ENCODE data around the gene DSE.

- TF ChIP-seq HMGXB4 (CRISPR knock-in tag; IDR thresholded peaks at IDR 0.05; ENCODE audit: borderline replicate concordance) (no peak), CTCF (IDR thresholded peaks at IDR 0.05) (no peak), POLR2A (IDR thresholded peaks at IDR 0.05; ENCODE audit: low read length) (no peak), HDAC2 (IDR thresholded peaks at IDR 0.05) (no peak), USF2 (IDR thresholded peaks at IDR 0.05) (no peak), RNF2 (IDR thresholded peaks at IDR 0.05; ENCODE audit: borderline replicate concordance, low read depth) (no peak), CEBPB (IDR thresholded peaks at IDR 0.05) (no peak)
These were observed 31.8 kb upstream of the DSE start for GRCh38 chr6:116338943-116339342.
